Panc1 (cell line): ENCODE data around the gene PSMA4. TPM values are rescaled to one million over a fixed set of nuclear protein-coding genes. Genes with fewer than 3 reads are reported as not detected.

Experiments
- ATAC-seq: fragments of 200-7000 bp; cut with Tn5 transposase; 2 replicates; pipeline ENCODE4 v1.9.1; 2020; ENCODE audit warnings: mild to moderate bottlenecking, moderate library complexity
- BruUV-seq: library from RNA; stranded (reverse); fragments of 400-500 nt; replicated peaks from 2 replicates; lab custom pipeline; 2021; lab: Mats Ljungman, UMichigan
- CTCF ChIA-PET: fragments of 300-600 bp; sonication (Branson Sonifier 250); formaldehyde crosslinking; loops from one replicate; lab custom pipeline; 2022; ENCODE audit warnings: antibody characterized with exemption; lab: Charles Lee
- POLR2A ChIA-PET: fragments of 300-600 bp; sonication (Branson Sonifier 250); formaldehyde crosslinking; loops from one replicate; lab custom pipeline; 2022; ENCODE audit warnings: antibody characterized with exemption; lab: Charles Lee
- DNase-seq: peaks from one replicate; pipeline ENCODE4 v3.0.0-alpha.2; 2010; ENCODE audit warnings: low read depth, low spot score
- H3K27ac ChIP-seq: 2 replicates; pipeline ENCODE4 v1.5.1; 2011; ENCODE audit warnings: mild to moderate bottlenecking, low read length, inconsistent platforms
- H3K27me3 ChIP-seq: fragments of 200-500 bp; sonication (Bioruptor generic); 2 replicates; pipeline ENCODE4 v1.6.0; 2014; ENCODE audit warnings: low read length, inconsistent platforms; ENCODE audit not compliant: control insufficient read depth, insufficient read depth
- H3K36me3 ChIP-seq: fragments of 200-500 bp; sonication (Bioruptor generic); 2 replicates; pipeline ENCODE4 v1.5.1; 2014; ENCODE audit warnings: inconsistent platforms, mild to moderate bottlenecking, low read length, moderate library complexity; ENCODE audit not compliant: control insufficient read depth, insufficient read depth
- H3K4me1 ChIP-seq: 2 replicates; pipeline ENCODE4 v1.5.1; 2011; ENCODE audit warnings: inconsistent platforms, mild to moderate bottlenecking, low read length, moderate library complexity; ENCODE audit not compliant: control insufficient read depth, insufficient read depth
- H3K4me3 ChIP-seq, 2 experiments: 2 replicates each; pipeline ENCODE4 v1.5.1; 2011 to 2012; ENCODE audit warnings: low read depth in 2 of 2, low read length in 2 of 2, mild to moderate bottlenecking in 2 of 2, inconsistent platforms in 1 of 2, moderate library complexity in 1 of 2
- H3K9me3 ChIP-seq: fragments of 200-500 bp; sonication (Bioruptor generic); 2 replicates; pipeline ENCODE4 v1.5.1; 2014; ENCODE audit warnings: low read depth, mild to moderate bottlenecking, inconsistent platforms, low read length, moderate library complexity; ENCODE audit not compliant: control insufficient read depth, insufficient read depth
- CTCF ChIP-seq: fragments of 450-650 bp; IDR thresholded peaks from 2 replicates; pipeline ENCODE4 v1.5.1; 2017; ENCODE audit warnings: mild to moderate bottlenecking
- POLR2AphosphoS5 ChIP-seq: IDR thresholded peaks from 2 replicates; pipeline ENCODE4 v1.6.1; 2012; ENCODE audit warnings: mild to moderate bottlenecking, low read depth, low read length, moderate library complexity
- REST ChIP-seq, 2 experiments: IDR thresholded peaks; 2 replicates each; pipeline ENCODE4 v1.6.1; 2011 to 2012; ENCODE audit warnings: low read depth in 2 of 2, control low read depth in 1 of 2, low read length in 1 of 2, mild to moderate bottlenecking in 1 of 2, moderate library complexity in 1 of 2; ENCODE audit not compliant: insufficient read depth in 1 of 2
- SIN3A ChIP-seq: IDR thresholded peaks from 2 replicates; pipeline ENCODE4 v1.6.1; 2012; ENCODE audit warnings: low read depth, mild to moderate bottlenecking, low read length, moderate library complexity, borderline replicate concordance; ENCODE audit not compliant: insufficient read depth
- TCF7L2 ChIP-seq: IDR thresholded peaks from 2 replicates; pipeline ENCODE4 v1.6.1; 2011; ENCODE audit warnings: mild to moderate bottlenecking, low read depth, low read length, inconsistent platforms
- in situ Hi-C: cut with HindIII; loops from 2 replicates; pipeline ENCODE4 v1.10.0; 2016; ENCODE audit warnings: low sequenced_read_pairs, low pct_unique_long_range_greater_than_20kb
- intact Hi-C: fragments of 100-400 bp; cut with micrococcal nuclease; formaldehyde crosslinking; loops from one replicate; pipeline ENCODE4 v1.10.0; 2022; ENCODE audit not compliant: unreplicated experiment
- total RNA-seq: library from RNA; stranded (reverse); gene quantifications from one replicate; pipeline ENCODE4 v1.2.1, GENCODE V29; 2021; ENCODE audit not compliant: unreplicated experiment

PSMA4 gene
- total RNA-seq, 1 experiment from 2014 or later = 303 TPM

GRCh38 chr15:78564743-78565096 lies 24.5 kb downstream of the PSMA4 start:
- in situ Hi-C loops = no loop called here
- TF ChIP-seq TCF7L2 = no peak
- Histone ChIP-seq H3K27ac (peak overlapping the region; percentile 68), H3K4me3 (peak overlapping the region; percentile 85 to 95; a peak in 3 of 4 replicates), H3K36me3 (no peaks in the 10 kb centered on the region), H3K27me3 (no peaks in the 10 kb centered on the region), H3K4me1 (peaks cover 13% of the 10 kb centered on the region), H3K9me3 (no peaks in the 10 kb centered on the region)
- POLR2A ChIA-PET = interaction anchor here (0.6 to 1.0 kb wide), 4 partner anchors 15 to 266 kb away, joined by 3 to 13 read pairs (median 4); partner anchors contain the start of gene PSMA4
- intact Hi-C loops = no loop called here
- no TSS peak for BruUV-seq
- CTCF ChIA-PET = interaction anchor here (0.6 kb wide), 2 partner anchors 57 to 104 kb away, joined by 3 to 10 read pairs; no protein-coding TSS in a partner anchor
- no peak for ATAC-seq
- DNase-seq = no peak

GRCh38 chr15:78565097-78565950 lies 25.1 kb downstream of the PSMA4 start, which contains the start of gene CHRNA5:
TSS of gene CHRNA5 (plus strand) at chr15:78565520. CDS start at chr15:78565720, 200 bp downstream.
- Histone ChIP-seq H3K4me1 (peaks cover 13% of the 10 kb centered on the region), H3K9me3 (no peaks in the 10 kb centered on the region), H3K36me3 (no peaks in the 10 kb centered on the region), H3K27me3 (no peaks in the 10 kb centered on the region), H3K4me3 (peak within 1 kb of the TSS; percentile 85 to 95), H3K27ac (peak within 1 kb of the TSS; percentile 93)
- TF ChIP-seq REST (IDR thresholded peaks at IDR 0.05; ENCODE audit: insufficient read depth in 1 of 2, low read depth in 2 of 2, low read length in 1 of 2) (no peak), SIN3A (peak; percentile 89; the same call in 1 of the 2 replicates), POLR2AphosphoS5 (peak; percentile 93)
- DNase-seq (peak; percentile 70), ATAC-seq (peak; percentile 97)
- in situ Hi-C loops = no loop called here
- BruUV-seq = no TSS peak
- intact Hi-C loops = no loop called here
- ChIA-PET CTCF (interaction anchor here (0.5 to 0.6 kb wide), 3 partner anchors 56 to 174 kb away, joined by 3 to 10 read pairs (median 3); no protein-coding TSS in a partner anchor), POLR2A (interaction anchor here (0.6 to 1.0 kb wide), 5 partner anchors 12 to 266 kb away, joined by 3 to 13 read pairs (median 4); partner anchors contain the start of gene PSMA4)

GRCh38 chr15:78565951-78566774 lies 25.9 kb downstream of the PSMA4 start:
- H3K27ac ChIP-seq = peak overlapping the region; percentile 93
- peak; percentile 64 for ATAC-seq

More at GRCh38 chr15:78565951-78566774, 25.9 kb downstream of the PSMA4 start:
- no peaks in the 10 kb centered on the region for H3K9me3 ChIP-seq
- TF ChIP-seq POLR2AphosphoS5 = no peak
- no peak for TF ChIP-seq REST (IDR thresholded peaks at IDR 0.05; ENCODE audit: insufficient read depth in 1 of 2, low read depth in 2 of 2, low read length in 1 of 2)
- TF ChIP-seq SIN3A = no peak
- no peak; the same call in 1 of the 2 replicates for TF ChIP-seq CTCF
- TF ChIP-seq TCF7L2 = no peak; the same call in 1 of the 2 replicates
- H3K27me3 ChIP-seq = no peaks in the 10 kb centered on the region
- DNase-seq = peak; percentile 33
- ChIA-PET POLR2A (interaction anchor here (0.8 to 1.0 kb wide), 2 partner anchors 13 to 16 kb away, joined by 3 read pairs; no protein-coding TSS in a partner anchor), CTCF (interaction anchor here (0.7 to 0.8 kb wide), 2 partner anchors 58 to 146 kb away, joined by 3 to 4 read pairs; no protein-coding TSS in a partner anchor)
- intact Hi-C loops (no loop called here), in situ Hi-C loops (no loop called here)
- peak overlapping the region; percentile 85 to 95 for H3K4me3 ChIP-seq
- H3K4me1 ChIP-seq = peaks cover 18% of the 10 kb centered on the region
- BruUV-seq = TSS peak; percentile 77
- H3K36me3 ChIP-seq = no peaks in the 10 kb centered on the region
